ENCODE measurements around the gene SYT3.

The SYT3 gene

GRCh38 chr19:50661766-50662650, 22.3 kb upstream of the SYT3 start:
- no peak for DNase-seq

DNA sequence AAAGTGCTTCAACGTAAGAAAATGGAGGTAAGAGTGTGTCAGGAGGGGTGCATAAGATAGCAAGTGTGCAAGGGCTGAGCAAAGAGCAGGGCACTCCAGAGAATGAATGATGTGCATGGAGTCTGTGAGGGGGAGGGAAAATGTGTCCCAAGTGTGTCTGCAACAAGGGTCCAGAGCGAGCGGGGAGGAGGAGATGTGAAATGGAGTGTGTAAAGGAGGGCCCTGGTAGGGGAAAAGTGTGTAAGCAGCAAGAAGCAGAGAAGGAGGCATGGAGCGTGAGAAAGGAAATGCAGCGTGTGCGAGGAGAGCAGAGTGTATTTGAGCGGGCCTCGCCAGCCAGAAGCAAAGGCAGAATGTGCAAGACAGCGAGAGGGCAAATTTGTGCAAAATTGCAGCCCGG, 21.3 kb upstream of the SYT3 start:
- no peak for DNase-seq

DNA sequence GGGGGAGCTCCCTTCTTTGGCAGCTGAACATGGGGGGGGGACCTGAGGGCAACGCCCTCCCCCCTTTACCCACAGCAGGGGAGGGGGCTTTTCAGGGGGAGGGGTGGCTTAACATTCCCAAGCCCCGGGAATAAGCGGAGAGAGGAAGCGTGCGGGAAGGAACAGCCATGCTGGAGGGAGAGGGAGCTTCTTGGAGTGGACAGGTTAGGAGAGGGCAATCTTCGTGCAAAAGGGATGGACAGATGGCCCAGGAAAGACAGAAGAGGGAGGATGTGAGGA, 20.3 kb upstream of the SYT3 start:
- DNase-seq: no peak

DNA sequence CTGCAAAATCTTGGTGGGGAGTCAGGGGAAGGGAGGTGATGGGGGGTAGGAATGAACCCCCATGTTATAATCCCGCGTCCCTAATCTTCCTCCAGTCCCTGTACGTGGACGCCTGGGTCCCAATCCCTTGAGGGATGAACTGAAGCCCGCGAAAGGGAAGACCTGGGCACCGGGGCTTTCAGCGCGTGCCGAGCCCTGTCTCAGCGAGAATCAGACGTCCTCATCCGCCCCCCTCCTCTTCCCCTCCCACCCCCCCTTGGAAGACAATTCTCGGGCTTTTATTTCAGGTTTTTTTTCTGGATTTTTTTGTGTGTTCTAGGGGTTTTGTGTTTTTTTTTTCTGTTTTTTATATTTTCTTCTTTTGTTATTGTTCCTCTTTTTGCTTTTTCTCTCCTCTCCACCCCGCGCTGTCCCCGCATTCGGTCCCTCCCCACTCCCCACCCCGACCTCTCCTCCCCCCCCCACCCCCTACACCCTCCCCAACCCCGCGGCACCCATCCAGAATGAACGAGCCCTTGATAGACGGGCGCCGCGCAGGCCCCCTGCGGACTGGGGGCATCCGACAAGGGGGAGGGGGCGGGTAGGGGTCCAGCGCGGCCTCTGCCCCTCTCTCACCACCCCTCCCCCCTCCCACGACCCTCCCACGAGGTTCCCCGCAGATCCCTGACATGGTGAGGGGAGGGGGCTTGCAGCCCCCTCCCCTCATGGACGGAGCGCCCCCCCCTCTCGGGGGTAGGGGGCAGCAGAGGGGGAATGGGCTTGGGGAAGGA, 19.8 kb upstream of the SYT3 start:
- no peak for DNase-seq

GRCh38 chr19:50658441-50659317, 19.0 kb upstream of the SYT3 start:
- DNase-seq: peak; percentile 36 to 67

- peak; percentile 91 to 93 for DNase-seq
Measured at GRCh38 chr19:50657712-50658440, 18.2 kb upstream of the SYT3 start.

DNA sequence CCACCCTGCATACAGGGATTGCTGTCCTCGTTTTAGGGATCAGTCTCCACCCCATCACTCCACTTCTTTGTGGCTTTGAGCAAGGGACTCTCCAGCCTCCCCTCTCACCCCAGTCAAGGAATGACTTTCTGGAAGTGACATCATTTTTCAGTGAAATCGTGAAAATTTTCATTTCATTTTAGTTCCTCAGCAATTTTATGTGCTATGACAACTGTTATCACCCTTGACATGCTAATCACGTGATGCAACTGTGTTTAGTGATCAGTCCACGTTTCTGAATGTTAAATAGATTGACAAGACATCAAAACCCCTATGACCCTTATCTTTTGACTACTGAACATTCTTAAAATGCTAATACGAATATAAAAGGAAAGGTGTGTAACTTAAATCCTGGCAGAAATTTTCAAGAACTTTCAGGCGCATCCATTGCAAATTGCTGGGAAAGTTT, 17.6 kb upstream of the SYT3 start:
- DNase-seq: no peak

- no peak for DNase-seq
Measured at GRCh38 chr19:50654882-50655281, 15.2 kb upstream of the SYT3 start.

GRCh38 chr19:50652722-50653121, 13.0 kb upstream of the SYT3 start:
- no peak for DNase-seq

DNA sequence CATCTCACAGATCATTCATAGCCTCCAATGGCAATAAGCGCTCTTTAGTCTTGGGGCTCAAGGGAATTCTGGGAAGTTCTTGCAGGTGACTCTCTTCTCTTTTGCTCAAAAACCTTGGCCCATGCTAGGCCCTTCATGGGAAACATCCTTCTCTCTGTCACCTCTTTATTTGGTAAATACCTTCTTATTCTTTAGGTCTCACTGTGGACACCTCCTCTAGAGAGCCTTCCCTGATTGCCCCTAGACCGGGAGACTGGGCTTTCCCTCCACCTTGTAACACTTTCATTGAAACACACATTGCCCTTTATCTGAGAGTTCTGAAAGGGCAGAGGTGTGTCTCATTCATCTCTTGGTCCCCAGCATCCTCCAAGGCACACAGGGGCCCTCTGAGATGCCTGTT, 11.5 kb upstream of the SYT3 start:
- DNase-seq: no peak

- DNase-seq: no peak
Measured at GRCh38 chr19:50649433-50650391, 10.0 kb upstream of the SYT3 start, which contains the start of gene C19orf81. C19orf81 (plus strand) TSS chr19:50649445; CDS start chr19:50649445, 0 bp downstream.

DNA sequence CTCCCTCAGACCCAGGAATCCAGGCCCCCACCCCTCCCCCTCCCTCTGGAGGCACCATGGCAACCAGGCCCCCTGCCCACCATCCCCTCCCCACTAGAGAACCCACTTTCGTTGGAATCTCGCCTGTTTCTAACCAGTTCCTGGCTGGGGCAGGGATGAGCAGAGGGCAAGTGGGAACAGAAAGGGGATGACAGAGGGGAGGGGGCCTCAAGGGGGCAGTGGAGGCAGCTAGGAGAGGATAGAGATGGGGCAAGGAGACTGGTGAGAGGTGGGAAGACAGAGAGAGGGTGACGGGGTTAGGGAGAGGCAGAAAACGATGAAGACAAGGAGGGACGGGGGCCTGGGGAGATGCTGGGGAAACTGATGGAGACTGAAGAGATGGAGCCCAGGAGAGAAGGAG, 9.0 kb upstream of the SYT3 start:
- no peak for DNase-seq

- DNase-seq: no peak
Measured at GRCh38 chr19:50647879-50648615, 8.4 kb upstream of the SYT3 start.

GRCh38 chr19:50646074-50646807, 6.6 kb upstream of the SYT3 start:
- no peak for DNase-seq

GRCh38 chr19:50645107-50645506, 5.4 kb upstream of the SYT3 start:
- DNase-seq: no peak

GRCh38 chr19:50644315-50644915, 4.7 kb upstream of the SYT3 start:
- DNase-seq: no peak

- DNase-seq: no peak
Measured at GRCh38 chr19:50640368-50640767, 687 bp upstream of the SYT3 start.

- DNase-seq: no peak
Measured at GRCh38 chr19:50638600-50638999, 1.1 kb downstream of the SYT3 start.
